Measurements from ENCODE around the gene ATP10A. TPM values are rescaled to one million over a fixed set of nuclear protein-coding genes. Genes with fewer than 3 reads are reported as not detected.

Gene ATP10A
- total RNA-seq, 1 experiment from 2014 or later = 7.1 TPM

DNA sequence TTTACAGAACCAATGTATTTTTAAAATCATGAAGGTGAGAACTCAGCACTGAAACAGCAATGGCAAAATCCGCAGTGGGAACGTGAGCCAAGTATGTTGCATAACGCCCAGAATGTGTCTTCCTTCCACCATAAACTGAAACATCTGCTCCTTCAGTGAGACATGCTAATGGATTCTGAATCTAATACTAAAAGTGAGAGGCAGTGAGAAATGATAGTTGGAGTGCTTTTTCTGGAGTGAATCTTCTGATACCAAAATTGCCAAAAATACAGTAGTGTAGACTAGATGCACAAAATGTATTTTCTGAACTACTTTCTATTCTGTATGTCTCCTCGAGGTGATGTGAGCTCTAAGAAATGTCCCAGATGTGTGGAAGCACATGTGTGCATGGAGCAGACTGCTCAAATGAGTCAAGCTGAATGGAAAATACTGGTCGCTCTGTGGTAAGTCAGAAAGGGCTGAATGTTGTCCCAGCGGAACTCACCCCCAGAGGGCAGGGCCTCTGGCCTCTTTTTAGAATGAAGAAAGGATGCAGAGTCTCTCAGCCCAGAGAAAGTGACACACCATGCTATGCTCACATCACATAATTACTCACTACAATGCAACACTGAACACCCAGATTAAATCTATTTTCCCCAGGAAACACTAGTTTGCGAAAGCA lies 73.0 kb downstream of the ATP10A start:
- in situ Hi-C loops (cut with HindIII; ENCODE audit: low pct_unique_long_range_greater_than_20kb, low sequenced_read_pairs) = no loop called here
- no peak for DNase-seq (ENCODE audit: low read depth, low spot score)

DNA sequence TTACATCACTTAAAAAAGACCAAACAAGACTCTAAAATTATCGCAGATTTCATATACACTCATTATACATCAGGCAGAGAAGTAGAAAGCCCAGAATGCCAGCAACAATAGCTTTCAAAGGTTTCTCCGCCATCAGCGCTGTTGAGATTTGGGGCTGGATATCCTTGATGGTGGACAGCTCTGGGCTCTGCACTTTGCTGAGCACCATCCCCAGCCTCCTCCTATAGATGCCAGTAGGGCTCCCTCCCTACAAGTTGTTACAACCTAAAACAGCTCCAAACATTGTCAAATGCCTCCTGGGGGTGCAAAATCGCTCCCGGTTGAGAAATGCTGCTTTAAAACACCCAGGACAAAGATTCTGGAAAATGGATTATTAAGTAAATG lies 73.5 kb downstream of the ATP10A start:
- in situ Hi-C loops (cut with HindIII; ENCODE audit: low pct_unique_long_range_greater_than_20kb, low sequenced_read_pairs) = no loop called here
- no peak for DNase-seq (ENCODE audit: low read depth, low spot score)

DNA sequence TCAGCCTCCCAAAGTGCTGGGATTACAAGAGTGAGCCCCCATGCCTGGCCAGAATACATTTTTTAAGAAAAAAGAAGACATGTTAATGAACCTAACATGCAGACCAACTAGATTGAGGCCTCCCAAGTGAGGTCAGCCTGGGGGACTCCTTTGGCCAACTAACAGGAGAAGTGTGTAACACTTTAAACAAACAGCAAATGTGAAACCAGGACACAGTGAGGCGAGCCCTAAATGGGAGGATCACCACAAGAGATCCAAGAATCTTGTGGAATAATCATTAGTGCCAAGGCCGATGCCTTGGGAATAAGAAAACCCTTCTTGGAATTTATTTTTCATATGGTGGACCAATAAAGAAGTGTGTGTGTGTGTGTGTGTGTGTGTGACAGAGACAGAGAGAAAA lies 73.9 kb downstream of the ATP10A start:
- in situ Hi-C loops (cut with HindIII; ENCODE audit: low pct_unique_long_range_greater_than_20kb, low sequenced_read_pairs) = no loop called here

DNA sequence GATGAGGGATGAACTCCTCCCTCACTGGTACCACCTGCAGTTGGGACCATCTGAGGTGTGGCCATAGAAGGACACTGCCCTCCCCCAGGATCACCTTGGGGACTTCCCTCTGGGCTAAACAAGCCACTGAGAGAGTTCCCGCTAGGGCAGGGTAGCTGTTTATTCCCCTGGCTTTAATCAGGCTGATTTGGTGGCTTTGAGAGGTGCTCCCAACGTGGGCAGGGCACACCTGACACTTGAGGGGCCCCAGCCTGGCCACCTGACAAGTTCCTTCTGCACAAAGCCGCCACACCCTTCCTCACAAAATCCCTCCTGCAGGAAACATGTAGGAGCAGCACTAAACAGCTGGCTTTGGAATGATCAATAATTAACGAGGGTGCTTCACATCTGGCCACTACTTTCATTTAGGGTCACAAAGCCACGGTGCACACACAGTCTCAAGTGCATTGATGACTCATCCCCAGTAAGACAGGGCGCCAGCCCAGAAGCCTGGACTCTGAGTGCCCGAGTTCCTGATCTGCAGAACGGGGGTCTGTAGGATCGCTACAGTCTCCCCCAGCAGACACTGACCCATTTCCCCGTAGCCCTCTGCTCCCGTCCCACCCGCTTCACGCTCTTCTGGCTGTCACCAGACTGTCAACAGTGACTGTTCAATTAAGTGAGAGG lies 75.1 kb downstream of the ATP10A start:
- in situ Hi-C loops (cut with HindIII; ENCODE audit: low pct_unique_long_range_greater_than_20kb, low sequenced_read_pairs) = no loop called here
- DNase-seq (ENCODE audit: low read depth, low spot score) = no peak

More for the DNA sequence above, 73.9 kb downstream of the ATP10A start:
- DNase-seq (ENCODE audit: low read depth, low spot score) = no peak

DNA sequence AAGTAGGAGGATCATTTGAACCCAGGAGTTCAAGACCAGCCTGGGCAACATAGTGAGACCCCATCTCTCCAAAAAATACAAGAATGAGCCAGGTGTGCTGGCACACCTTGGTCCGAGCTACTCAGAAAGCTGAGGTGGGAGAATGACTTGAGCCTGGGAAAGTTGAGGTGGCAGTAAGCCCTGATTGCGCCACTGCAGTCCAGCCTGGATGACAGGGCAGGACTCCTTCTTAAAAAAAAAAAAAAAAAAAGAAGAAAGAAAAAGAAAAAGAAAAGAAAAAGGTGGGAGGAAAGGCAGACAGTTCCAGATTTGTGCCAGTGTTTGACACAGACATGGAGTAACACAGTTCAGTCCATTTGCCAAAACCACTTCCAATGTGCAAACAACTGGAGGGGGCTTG lies 75.7 kb downstream of the ATP10A start:
- DNase-seq (ENCODE audit: low read depth, low spot score) = no peak
- in situ Hi-C loops (cut with HindIII; ENCODE audit: low pct_unique_long_range_greater_than_20kb, low sequenced_read_pairs) = no loop called here

DNA sequence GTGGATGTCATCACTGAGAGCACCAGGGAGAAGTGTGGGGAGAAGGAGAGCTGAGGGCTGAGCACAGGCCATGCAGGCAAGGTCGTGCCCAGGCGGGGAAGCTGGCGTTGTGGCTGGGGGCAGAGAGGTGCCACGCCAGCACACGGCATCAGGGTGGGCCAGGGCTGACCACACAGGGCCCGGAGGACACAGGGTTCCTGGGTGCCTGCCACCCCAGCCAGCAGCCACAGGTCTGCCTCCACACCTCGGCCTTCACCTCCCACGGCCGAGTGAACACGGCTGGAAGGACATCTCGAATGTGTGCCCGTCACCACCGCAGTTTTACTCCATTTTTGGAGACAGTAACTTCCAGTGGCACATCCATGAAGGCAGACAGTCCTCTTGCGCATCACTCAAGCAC lies 77.1 kb downstream of the ATP10A start:
- DNase-seq (ENCODE audit: low read depth, low spot score) = no peak
- in situ Hi-C loops (cut with HindIII; ENCODE audit: low pct_unique_long_range_greater_than_20kb, low sequenced_read_pairs) = no loop called here

DNA sequence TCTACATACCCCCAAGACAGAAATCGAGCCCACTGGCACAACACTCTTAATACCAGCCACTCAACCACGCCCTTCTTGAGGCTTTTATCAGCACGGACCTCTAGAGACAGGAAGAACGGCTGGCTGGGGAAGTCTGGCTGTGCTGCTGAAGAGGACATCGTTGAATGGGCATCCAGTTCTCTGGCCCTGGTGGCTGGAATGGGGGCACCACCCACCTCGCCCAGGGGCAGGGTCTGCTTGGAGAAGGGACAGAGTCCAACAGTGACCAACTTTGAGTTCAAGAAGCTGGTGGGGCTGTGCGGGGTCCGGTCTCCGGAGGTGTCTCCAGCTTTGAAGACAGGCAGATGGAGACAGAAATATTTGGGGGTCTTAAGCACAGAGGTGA lies 77.5 kb downstream of the ATP10A start:
- no peak for DNase-seq (ENCODE audit: low read depth, low spot score)
- in situ Hi-C loops (cut with HindIII; ENCODE audit: low pct_unique_long_range_greater_than_20kb, low sequenced_read_pairs) = no loop called here

DNA sequence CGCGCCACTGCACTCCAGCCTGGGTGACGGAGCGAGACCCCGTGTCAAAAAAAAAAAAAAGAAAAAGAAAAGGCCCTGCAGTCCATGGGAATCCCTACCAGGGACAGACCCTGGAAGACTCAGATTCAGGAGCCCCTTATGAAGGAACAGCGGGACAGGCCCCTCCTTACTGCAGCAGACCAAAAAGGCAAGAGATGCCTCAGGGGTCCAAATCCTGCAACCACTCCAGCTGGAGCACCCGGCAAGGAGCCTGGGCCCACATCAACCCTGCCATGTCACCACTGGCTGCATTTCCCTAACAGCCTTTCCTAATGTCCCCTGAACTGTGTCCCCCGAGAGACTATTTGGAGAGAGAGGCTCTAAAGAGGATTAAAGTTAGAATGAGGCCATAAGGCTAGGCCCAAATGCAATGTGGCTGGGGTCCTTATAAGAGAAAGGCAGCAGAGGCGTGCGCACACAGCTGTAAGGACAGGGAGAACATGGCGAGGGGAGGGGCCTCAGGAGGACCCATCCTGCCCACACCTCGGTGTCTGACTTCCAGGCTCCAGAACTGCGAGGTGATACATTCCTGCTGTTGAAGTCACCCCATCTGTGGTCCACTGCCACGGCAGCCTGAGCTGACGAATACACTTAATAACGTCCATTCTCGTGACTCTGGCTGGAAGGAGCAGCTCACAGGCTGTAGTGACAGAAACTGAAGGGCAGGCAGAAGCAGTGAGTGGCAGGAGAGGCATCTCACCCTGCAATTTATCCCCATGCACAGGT lies 78.1 kb downstream of the ATP10A start:
- in situ Hi-C loops (cut with HindIII; ENCODE audit: low pct_unique_long_range_greater_than_20kb, low sequenced_read_pairs) = no loop called here
- DNase-seq (ENCODE audit: low read depth, low spot score) = no peak

DNA sequence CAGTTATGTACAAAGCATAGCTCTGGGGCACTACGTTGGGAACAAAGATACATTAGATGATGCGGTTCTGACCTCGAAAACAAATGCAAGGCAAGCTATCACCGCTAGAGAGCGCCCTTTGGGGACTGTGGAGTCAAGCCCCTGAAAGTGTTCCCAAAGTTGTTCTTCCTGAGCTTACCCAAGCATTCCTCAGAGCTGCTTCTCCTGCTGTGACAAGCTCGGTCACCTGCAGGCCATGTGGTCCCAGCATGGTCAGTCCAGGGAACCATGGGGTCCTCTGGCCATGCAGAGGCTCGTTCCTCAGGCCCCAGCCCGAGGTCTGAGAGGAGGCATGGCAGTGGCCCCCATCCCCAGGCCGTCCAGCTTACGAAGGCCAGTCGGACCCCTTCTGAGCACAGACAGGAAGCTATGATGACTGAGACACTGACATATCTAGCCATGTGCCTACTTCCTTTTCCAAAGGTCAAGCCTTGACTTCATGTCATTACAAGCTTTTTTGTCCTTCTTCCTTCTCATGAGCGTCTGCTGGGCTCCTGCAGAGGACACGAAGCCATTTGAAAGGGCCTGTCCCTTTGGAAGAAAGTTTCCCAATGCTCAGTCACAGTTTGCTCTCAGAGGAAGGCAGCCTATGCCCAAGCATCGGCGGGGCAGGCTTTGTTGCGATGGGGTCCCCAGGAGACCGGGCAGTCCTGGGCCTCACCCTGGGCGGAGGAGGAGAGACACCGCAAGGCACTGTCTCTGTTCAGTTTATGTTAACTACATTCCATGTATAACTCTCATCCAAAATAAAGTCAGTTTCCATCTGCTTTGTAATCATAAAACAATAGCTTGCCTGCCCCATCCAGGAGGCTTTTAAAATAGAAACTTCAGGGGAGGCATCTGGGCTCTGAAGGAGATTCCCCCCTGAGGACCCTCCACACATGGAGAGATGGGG lies 79.3 kb downstream of the ATP10A start:
- peak; percentile 84 for DNase-seq (ENCODE audit: low read depth, low spot score)
- in situ Hi-C loops (cut with HindIII; ENCODE audit: low pct_unique_long_range_greater_than_20kb, low sequenced_read_pairs) = no loop called here

DNA sequence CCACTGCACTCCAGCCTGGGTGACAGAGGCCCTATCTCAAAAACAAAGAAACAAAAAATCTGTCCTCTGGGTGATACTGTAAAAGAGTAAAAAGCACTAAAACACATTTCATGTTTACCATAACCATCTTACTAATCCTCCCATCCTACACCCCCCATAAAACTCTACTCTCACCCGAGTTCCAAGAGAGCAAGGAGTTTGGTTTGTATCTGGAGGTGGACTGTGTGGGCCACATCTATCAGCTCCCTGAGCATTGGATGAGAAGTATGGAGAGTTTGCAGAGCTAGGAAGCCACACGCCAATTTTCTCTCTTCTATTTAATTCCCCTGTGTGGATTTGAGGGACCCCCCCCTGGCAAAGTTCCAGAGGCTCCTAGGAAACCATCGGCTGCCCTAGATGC lies 80.0 kb downstream of the ATP10A start:
- no peak for DNase-seq (ENCODE audit: low read depth, low spot score)
- in situ Hi-C loops (cut with HindIII; ENCODE audit: low pct_unique_long_range_greater_than_20kb, low sequenced_read_pairs) = no loop called here

DNA sequence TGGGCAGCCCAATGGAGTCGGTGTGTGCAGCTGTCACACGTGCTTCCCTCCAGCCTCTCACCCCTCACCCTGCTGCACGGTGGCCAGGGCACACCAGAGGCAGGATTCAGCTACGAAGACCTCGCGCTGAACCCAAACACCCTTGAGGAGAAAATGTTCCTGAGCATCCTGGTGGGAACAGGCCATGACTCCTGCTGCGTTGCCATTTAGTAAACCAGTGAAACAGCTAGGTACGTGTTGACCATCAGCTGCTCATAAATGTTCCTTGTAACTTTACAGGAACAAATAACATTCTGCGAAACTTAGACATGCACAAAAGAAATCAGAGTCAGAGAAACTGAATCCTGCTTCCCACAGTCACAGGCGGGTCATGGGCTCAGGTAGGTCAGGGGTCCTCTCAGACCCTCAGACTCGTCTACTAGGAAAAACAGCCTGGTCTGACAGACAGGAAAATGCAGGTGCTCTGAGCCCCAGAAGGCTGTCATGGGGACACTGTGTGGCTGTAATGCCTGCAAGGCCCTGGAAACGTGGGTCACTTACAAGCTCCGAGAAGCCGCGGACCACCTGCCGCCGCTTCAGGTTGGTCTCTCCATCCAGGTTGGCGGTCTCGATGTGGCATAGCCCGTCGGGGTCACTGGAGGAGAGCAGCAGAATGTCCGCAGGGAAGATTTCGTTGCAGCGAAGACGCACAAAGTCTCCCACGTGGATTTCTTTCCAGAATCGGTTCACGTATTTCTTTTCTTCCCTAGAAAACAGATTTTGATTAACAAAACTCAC lies 82.5 kb downstream of the ATP10A start:
- in situ Hi-C loops (cut with HindIII; ENCODE audit: low pct_unique_long_range_greater_than_20kb, low sequenced_read_pairs) = no loop called here
- DNase-seq (ENCODE audit: low read depth, low spot score) = no peak

DNA sequence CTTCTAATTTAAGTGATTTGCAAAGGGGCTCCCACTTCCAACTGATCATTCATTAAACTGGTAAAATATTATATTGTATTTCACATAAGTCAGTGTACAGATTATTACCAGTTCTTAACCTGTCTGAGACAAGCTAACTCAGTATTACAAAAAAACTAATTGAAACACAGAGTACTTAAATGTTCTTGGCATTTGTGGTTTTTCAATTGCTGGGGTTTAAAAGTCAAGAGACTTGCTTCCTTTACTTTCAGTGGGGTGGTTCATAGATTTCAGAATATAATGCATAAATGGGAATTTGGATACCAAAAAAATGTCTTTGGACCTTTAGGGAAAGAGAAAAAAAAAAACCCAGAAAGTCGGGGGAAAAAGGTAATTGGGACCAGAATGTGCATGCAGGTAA lies 85.0 kb downstream of the ATP10A start:
- no peak for DNase-seq (ENCODE audit: low read depth, low spot score)
- in situ Hi-C loops (cut with HindIII; ENCODE audit: low pct_unique_long_range_greater_than_20kb, low sequenced_read_pairs) = no loop called here

DNA sequence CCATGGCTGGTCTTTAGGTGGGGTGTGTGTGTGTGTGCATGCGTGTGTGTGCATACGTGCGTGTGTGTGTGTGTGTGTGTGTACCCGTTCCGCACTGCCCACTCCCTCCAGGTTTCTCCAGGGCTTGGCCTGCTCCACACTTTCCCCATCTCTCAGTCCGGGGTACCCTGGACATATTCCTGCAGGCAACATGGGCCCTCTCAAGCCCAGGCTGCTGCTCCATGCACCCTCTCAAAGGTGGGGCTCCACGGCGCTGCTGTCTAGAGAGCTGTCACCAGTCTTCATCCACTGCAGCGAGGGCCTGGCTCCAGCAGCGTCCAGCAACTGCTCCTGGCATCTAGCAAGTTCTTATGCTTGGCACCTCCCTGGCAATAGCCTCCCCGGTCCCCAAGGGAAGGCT lies 86.1 kb downstream of the ATP10A start:
- in situ Hi-C loops (cut with HindIII; ENCODE audit: low pct_unique_long_range_greater_than_20kb, low sequenced_read_pairs) = no loop called here
- no peak for DNase-seq (ENCODE audit: low read depth, low spot score)

DNA sequence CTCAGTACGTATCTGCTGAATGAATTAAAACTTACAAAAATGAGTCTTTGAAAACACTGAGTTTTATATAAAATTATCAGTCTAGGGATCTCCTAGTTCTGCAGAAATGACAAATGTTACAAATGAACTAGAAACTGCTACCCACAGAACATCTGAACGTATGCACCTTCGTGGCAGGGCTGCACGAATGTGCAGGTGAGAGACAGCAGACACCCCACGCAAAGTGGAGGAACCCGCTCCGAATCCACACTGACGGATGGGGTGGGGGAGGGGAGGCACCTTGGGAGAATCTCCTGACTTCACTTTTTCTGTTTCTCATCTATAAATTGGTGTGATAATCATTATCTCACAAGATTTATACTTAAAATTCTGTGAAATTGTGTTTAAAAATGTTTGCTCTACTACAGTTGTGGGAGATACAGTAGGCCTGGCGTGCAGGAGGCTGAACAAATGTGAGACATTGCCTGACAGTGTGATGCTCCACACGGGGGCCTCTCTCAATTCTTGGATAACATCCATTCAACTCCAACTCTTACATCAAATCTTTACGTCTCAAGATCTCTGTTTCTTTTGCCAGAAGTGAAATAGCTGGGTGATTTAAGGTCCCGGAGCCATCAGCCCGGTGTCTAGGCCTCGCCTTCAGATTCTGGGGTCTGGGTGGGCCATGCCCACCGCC lies 86.9 kb downstream of the ATP10A start:
- in situ Hi-C loops (cut with HindIII; ENCODE audit: low pct_unique_long_range_greater_than_20kb, low sequenced_read_pairs) = no loop called here
- no peak for DNase-seq (ENCODE audit: low read depth, low spot score)

DNA sequence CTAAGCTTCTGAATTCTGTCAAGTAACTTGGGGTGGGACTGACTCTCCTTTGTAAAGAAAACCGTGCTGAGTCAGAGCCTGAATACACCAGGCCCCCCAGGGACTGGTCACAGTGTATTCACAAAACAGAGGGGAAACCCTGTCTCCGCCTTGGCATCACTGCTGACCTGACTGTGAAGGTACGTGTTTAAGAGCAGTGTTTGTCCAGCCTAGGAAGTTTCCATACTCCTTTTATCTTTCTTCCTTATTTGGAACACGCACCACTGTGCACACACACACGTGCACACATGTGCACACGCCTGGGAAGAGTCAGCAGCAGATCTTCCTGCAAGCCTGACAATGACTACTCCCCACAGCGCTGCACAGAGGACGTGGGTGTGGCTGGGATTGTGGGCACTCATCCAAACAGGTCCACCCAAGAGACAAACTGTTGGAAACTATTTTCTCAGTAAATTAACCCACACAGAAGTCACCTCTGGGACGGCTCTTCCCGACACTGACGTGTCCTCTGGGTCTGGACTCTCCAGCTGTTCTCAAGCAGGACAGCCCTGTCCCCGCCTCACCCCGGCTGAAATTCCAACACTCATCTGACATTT lies 87.7 kb downstream of the ATP10A start:
- in situ Hi-C loops (cut with HindIII; ENCODE audit: low pct_unique_long_range_greater_than_20kb, low sequenced_read_pairs) = no loop called here
- DNase-seq (ENCODE audit: low read depth, low spot score) = peak; percentile 42

DNA sequence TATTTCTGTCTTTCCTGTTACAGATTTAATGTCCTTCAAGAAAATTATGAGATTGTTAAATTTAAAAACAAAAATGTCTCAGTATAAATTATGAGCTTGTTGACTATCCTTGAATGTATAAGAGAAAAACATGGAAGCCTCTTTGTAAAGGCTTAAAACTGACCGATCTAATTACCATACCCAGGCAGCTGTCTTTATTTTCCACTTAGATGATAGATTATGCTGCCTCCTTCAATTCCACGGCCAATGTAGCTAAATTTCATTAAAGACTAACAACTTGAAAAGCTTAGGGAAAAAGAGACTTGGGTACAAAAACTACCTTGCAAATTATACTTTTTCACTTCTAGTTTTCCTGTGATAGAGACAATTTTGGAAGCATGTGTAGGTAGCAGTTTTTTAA lies 88.3 kb downstream of the ATP10A start:
- in situ Hi-C loops (cut with HindIII; ENCODE audit: low pct_unique_long_range_greater_than_20kb, low sequenced_read_pairs) = no loop called here
- no peak for DNase-seq (ENCODE audit: low read depth, low spot score)

All from SK-MEL-5 (cell line).